HG03342 (cell line): ENCODE results near the gene GPNMB.
A peak's percentile ranks its signal among the peaks of the same experiment; 100 is the strongest.

ENCODE experiments used
- ATAC-seq: cut with Tn5 transposase; IDR thresholded peaks from one replicate; pipeline ENCODE4 v1.9.1; 2021; ENCODE audit warnings: mild to moderate bottlenecking, moderate library complexity; ENCODE audit not compliant: unreplicated experiment

GPNMB gene

GRCh38 chr7:23228412-23228811, 18.2 kb upstream of the GPNMB start:
- no peak for ATAC-seq

- ATAC-seq: no peak
These were observed 15.9 kb upstream of the GPNMB start for GRCh38 chr7:23230641-23231101.

GRCh38 chr7:23232966-23233365, 13.6 kb upstream of the GPNMB start:
- no peak for ATAC-seq

DNA sequence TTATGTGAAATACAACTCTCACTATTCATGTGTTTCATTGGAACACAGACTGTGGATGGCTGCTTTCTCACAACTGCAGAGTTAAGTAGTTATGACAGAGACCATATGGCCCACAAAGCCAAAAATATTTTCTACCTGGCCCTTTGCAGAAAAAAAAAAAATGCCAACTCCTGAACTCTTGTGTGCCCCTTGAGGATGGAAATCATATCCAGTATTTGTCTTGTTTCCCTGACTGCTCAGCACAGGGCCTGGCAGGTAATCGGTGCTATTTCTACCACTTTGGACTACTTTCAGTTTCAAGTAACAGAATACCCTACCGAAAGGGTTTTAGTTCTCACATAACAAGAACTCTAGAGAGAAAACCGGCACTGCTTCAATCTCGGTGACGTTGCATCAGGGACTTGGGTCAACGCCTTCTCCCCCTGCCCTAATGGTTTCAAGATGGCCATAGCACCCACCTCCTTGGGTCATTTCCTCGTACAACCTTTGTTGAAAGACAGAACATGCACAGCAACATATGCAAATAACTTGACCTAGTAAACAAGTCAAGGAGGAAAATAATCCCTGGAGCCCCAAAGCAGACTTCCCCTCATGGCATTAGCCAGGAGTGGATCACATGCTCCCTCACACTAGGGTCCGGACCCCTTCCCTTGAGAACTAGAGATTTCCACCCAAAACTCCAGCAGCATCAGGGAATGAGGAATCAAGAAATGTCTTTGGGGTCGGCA, 11.8 kb upstream of the GPNMB start:
- ATAC-seq: peak; percentile 92

GRCh38 chr7:23235813-23236221, 10.8 kb upstream of the GPNMB start:
- ATAC-seq: no peak

DNA sequence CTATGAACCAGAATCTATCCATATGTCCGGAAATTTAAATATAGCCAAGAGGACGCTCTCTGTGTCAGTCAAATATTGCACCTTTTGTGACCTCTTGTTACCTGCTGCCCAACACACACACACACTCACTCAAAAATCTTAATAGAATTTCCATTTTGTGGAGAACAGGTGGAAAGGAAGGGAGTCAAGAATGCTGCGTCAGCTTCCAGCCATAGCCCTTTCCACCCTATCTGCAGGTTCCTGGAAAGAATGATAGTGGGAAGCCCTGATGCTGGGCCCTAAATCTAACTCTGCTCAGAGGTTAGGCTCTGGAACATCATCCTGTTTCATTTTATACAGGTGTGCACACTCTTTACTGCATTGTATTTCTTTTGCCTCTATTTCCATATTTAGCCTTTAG, 9.6 kb upstream of the GPNMB start:
- ATAC-seq: no peak

DNA sequence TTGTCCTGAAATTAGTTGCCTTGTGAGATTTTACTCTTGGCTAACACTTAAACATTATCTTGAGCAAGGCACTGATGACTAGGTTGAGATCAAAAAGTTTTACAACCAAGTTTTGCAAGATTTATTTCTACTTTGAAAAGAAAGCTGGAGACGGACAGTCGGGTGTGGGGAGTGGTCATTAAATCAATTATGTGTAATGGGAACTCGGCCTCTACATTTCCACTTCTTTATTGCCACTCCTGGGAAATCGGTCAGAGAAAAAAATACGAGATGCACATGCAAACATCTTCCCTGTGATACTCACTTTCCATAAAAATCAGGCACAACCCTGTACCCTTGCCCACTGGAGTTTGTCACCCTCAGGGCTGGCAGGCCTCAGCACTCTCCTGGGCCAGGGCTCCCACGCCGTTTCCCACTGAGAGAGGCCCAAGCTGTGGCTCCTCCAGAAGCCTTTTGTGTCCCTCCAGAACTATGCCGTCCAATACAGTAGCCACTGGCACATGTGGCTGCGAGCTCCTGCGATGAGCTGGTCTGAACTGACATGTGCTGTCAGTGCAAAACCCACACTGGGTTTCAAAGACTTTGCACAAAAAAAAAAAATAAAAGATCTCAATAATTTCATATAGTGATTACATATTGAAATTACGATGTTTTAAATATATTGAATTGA, 7.5 kb upstream of the GPNMB start:
- ATAC-seq: no peak

DNA sequence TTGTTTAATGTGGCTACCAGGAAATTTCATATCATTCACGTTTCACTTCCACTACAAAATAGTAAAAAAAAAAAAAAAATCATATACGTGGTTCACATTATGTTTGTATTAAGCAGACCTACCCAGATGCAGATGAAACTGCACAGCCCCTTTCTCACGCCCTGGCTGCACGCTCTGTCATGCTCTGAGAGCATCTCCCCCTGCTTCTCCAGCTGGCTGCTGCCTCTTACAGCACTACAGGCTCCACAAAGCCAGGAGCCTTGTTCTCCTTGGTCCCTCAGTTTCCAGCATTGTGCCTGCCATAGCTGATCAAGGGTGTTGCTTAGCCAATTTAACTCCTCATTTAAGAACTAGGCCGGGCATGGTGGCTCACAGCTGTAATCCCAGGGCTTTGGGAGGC, 6.9 kb upstream of the GPNMB start:
- ATAC-seq: no peak

- ATAC-seq: no peak
These were observed 4.3 kb upstream of the GPNMB start for GRCh38 chr7:23242321-23242720.

GRCh38 chr7:23242935-23243334, 3.6 kb upstream of the GPNMB start:
- ATAC-seq: no peak

- ATAC-seq: no peak
These were observed 549 bp downstream of the GPNMB start for GRCh38 chr7:23247046-23247602.

DNA sequence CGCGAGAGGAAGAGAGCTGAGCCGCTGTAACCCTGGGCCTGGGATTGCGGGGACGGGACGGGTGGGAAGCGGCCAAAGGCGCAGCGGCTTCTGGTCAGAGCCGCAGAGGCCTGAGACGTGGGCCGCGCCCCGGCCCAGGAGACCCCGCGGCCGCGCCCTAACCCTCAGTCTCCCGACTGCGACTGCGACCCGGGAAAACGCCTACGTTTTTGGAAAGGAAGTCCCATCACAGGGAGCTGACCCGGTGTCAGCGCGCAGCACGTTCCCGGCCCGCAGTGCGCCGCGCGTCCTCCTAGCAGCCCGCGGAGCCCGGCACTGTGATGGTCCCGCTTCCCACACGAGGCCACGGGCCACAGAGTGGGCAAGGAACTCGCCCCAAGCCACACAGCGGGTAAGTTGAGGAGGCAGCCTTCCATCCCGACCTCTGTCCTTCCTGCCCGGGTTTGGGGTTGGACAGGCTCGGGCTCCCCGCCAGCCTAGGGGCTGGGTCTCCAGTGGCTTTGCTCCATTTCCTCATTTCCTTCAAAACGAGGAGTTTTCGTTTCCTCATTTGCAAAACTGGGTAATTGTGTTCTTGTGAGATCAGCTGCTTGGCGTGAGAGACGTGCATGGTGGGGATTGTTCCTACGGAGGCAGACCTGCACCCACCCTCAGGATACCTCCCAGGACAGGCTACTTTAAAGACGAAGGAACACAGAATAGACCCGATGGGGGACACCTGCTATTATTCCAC, 1.2 kb downstream of the GPNMB start:
- peak; percentile 62 for ATAC-seq

GRCh38 chr7:23249486-23249885, 2.9 kb downstream of the GPNMB start:
- no peak for ATAC-seq

GRCh38 chr7:23254051-23254681, 7.6 kb downstream of the GPNMB start:
- no peak for ATAC-seq

DNA sequence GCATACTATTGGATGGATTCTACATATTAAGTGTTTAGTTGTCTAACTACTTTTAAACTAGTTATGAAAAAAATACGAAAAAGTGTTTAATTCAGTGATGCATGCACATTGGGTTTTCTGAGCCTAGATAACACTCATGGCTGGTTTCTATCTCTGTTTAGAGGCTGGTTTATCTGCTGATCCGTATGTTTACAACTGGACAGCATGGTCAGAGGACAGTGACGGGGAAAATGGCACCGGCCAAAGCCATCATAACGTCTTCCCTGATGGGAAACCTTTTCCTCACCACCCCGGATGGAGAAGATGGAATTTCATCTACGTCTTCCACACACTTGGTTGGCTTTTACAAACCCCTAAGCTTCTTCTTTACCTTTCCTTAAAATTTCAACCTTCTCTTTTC, 10.2 kb downstream of the GPNMB start:
- ATAC-seq: no peak

GRCh38 chr7:23260371-23260770, 13.8 kb downstream of the GPNMB start:
- ATAC-seq: no peak

GRCh38 chr7:23261843-23262452, 15.4 kb downstream of the GPNMB start:
- peak; percentile 95 for ATAC-seq

- ATAC-seq: no peak
These were observed 18.4 kb downstream of the GPNMB start for GRCh38 chr7:23264916-23265458.

DNA sequence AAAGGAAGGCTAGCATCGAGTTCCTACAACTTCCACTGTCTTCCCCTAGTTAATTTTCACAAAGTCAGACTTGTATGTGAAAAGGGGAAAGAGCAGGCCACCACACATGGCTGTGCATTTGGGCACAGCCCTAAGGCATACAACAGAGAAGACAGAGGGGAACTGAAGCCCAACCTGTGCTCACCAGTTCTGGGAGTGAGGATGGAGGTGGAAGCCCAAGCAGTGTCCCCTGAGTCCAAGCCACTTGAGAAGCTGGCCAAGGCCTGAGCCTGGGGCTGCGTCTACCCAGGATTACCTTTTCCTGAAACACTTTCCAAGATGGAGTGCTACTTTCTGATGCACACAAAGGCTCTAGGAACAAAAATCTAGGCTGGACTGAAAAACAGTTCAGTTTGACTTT, 20.3 kb downstream of the GPNMB start:
- no peak for ATAC-seq

DNA sequence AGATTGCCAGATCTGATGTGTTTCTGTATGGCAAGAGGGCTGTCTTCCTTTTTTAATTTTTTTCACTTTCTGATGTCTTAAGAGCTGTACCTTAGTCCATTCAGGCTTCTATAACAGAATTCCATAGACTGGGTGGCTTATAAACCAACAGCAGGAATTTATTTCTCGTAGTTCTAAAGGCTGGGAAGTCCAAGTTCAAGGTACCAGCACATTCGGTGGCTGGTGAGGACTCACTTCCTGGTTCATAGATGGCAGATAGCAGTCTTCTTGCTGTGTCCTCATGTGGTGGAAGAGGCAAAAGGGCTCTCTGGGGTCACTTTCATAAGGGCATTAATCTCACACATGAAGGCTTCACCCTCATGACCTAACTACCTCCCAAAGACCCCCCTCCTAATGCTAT, 20.8 kb downstream of the GPNMB start:
- ATAC-seq: no peak
